ENCODE data around the gene ADGRA3.

DNA sequence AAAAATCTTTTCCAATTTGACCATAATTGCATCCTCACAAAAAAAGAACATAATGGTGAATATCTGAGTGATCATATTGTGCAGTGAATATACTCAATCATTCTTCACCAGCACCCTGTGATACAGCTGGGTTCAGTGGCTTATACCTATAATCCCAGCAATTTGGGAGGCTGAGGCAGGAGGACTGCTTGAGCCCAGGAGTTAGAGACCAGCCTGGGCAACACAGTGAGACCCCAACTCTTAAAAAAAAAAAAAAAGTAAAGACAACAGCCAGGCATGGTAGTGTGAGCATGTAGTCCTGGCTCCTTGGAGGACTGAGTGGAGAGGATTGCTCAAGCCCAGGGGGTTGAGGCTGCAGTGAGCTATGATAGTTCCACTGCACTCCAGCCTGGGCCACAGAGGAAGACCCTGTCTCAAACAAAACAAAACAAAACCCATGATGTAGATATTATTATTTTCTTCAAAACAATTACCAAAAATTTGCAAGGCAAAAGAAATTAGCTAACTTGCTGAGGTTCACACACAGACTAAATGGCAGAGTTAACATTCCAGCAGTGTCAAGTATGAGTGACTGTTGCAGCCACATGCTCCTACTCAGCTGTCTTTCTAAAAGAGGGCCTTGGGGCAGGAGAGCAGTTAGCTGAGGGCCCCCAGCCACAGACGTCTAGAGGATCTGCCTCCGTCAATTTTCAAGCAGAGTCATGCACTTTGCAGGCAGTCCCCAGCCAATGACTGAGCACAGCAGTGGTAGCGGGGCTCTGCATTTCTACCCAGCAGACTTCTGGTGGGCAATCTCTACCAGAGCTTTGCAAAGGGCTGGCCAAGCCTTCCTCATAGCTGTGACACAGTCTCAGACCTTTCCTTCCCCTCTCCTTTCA lies 33.4 kb downstream of the ADGRA3 start:
- TF ChIP-seq, protein P1, sequence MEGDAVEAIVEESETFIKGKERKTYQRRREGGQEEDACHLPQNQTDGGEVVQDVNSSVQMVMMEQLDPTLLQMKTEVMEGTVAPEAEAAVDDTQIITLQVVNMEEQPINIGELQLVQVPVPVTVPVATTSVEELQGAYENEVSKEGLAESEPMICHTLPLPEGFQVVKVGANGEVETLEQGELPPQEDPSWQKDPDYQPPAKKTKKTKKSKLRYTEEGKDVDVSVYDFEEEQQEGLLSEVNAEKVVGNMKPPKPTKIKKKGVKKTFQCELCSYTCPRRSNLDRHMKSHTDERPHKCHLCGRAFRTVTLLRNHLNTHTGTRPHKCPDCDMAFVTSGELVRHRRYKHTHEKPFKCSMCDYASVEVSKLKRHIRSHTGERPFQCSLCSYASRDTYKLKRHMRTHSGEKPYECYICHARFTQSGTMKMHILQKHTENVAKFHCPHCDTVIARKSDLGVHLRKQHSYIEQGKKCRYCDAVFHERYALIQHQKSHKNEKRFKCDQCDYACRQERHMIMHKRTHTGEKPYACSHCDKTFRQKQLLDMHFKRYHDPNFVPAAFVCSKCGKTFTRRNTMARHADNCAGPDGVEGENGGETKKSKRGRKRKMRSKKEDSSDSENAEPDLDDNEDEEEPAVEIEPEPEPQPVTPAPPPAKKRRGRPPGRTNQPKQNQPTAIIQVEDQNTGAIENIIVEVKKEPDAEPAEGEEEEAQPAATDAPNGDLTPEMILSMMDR (IDR thresholded peaks at IDR 0.05), result no peak
- no peak for TF ChIP-seq POLR2A (IDR thresholded peaks at IDR 0.05)
